GM18511 (cell line): ENCODE data around the gene BEX3.
"Not testable (repeated sequence)": the region's sequence is repeated elsewhere in the genome, so short reads cannot be mapped to it uniquely, and the experiment has no call there.

Experiments
- ATAC-seq: cut with Tn5 transposase; IDR thresholded peaks from one replicate; pipeline ENCODE4 v1.9.1; 2021; ENCODE audit warnings: mild to moderate bottlenecking, moderate library complexity; ENCODE audit not compliant: unreplicated experiment

BEX3 gene

DNA sequence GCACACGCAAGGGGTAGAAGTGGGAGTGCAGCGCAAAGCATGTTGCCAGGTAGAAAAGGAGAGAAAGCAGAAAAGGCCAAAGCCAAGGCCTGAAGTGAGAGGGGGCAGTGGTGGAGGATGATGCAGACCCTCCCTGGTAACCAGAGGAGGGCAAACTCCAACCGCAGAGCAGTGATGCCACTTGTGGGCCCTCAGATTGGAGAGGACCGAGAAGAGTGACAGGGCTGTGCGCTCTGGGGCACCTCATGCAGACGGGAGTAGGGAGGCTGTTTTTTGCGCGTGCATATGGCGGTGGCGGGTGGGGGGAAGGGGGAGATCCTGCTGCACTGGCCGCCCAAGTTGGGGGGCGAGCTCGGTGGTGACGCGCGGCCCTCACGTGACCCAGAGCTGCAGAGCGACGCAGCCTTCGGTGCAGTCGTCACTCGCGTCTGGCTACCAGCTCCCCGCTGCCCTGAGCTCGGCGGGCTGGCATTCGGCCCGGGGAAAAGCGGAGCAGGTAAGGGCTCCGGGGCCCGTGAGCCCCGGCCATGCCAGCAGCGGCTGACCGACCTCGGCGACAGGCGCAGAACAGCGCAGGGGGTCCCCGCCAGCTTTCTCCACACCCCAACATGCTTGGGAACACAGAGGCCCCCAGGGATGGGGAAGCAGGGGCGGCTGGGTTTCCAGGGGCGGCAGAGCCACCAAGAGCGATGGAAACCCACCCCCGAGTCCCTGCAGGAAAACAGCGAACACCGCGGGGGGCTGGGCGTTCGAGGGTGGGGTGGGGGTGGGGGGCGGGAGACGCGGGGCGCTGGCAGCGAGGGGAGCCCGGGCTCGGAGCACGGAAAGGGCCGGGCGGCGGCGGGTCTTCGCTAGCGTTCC, at the start of gene BEX3:
BEX3 (plus strand) TSS at position 421 of the 861 bp plus-strand sequence. CDS start 984 bp downstream, outside the sequence.
- no peak for ATAC-seq

GRCh38 chrX:103329991-103330390, 46.3 kb upstream of the BEX3 start, which contains the start of gene TCEAL7:
Gene TCEAL7 (plus strand): TSS chrX:103330239. CDS start chrX:103331404, 1,165 bp downstream.
- ATAC-seq, result no peak

DNA sequence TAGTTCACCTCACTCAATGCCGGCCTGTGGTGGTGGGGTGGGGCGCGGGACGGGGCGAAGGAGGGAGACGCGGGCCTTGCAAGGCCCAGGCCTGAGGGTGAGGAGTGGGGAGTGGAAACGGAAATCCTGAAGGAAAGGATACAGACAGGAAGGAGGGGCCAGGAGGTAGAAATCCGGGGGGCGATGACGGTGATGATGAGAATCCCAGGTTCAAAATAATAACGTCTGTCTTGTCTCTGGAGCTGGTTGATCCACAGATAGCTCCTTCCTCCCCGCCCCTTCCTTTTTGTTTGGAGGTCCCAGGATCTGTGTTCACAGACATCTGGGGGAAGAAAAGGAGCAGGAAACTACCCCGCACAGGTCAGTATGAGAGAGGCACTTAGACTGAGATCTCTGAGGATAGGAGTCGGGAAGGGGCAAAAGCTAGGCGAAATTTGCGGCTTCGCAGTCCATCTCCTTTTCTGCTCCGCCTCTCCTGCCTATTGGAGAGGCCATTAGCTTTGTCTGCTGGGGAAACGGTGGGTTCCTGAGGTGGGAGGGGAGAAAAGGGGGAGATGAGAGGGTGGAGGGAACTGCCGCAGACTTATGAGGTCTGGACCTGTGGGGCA, 45.6 kb upstream of the BEX3 start:
- no peak for ATAC-seq

DNA sequence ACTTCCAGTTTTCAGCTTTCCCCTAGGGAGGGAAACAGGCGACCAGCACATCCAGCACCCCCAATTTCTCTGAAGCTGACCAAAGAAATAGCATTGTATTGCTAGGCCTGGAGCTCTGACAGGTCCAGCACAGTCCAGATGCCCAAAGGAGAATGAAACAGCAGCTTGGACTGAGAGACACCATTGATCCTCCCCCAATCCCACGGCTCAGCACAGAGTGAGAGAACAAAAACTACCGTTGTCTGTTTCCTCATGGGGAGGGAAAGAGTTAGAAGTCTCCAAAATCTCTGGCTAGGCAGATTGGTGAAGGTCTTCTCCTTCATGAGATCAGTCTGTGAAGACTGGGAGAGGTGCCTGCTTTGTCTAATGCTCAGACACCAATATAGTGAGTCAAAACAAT, 37.7 kb upstream of the BEX3 start:
- no peak for ATAC-seq

DNA sequence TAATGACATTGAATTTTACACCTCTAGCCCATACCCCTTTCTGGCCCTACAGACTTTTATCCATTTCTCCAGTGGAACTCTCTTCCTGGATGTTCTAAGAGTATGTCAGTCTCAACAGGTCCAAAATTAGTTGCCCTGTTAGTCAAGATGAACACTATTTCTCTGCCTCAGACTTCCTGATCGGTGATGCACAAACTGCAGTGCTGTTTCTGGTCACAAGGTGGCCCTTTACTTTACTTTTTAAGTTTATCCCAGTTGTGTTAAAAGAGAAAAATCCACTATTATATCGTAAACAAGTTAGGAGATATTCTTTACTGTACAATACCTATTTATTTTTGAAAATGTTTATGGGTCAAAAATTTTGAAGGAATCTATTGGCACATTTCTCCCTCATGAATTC, 33.2 kb upstream of the BEX3 start:
- ATAC-seq, result peak; percentile 68

- no peak for ATAC-seq
Measured at GRCh38 chrX:103344606-103345005, 31.7 kb upstream of the BEX3 start.

- ATAC-seq, result no peak
Measured at GRCh38 chrX:103347682-103348397, 28.5 kb upstream of the BEX3 start.

- no peak for ATAC-seq
Measured at GRCh38 chrX:103356130-103356798, 20.1 kb upstream of the BEX3 start, which contains the start of gene TCEAL9. Gene TCEAL9 (plus strand): TSS chrX:103356506. CDS start chrX:103357685, 1,179 bp downstream.

GRCh38 chrX:103356858-103357257, 19.5 kb upstream of the BEX3 start:
- no peak for ATAC-seq

- no peak for ATAC-seq
Measured at GRCh38 chrX:103357871-103358270, 18.5 kb upstream of the BEX3 start.

GRCh38 chrX:103359605-103360004, 16.7 kb upstream of the BEX3 start:
- not testable (repeated sequence) for ATAC-seq

DNA sequence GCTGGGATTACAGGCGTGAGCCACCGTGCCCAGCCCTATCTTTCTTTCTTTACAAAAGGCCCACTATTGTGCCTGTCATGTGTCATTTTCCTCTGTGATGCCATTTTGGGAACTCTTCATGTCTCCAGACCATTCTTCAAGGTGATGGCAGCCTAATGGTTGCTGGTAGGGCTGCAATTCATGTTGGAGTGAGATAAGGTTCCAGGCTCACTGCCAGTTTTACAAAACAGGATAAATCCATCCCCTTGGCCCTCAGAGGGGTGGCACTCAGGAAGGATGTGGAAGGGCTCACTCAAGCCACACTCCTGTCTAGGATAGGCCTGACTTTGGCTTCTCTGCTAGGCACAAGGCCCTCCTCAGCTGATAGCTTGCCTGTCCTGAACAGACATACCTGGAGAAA, 16.2 kb upstream of the BEX3 start:
- no peak for ATAC-seq

DNA sequence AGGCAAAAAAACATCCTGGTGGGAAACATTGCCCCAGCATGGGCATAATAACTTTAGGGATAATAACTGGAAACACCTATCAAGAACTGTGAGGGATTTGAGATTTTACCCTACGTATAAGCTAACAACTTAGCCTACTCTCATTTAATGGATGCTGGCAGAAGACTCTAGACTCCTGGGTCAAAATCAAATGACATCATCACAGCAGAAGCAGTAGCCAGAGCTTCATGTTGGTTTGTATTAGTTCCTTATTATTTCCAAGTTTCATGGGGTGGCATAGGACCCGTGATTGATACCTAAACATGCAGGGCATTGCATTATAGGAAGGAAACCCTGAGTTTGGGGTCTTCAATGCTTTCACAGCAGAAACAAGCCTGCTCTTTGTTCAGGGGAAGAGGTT, 15.4 kb upstream of the BEX3 start:
- ATAC-seq, result no peak

DNA sequence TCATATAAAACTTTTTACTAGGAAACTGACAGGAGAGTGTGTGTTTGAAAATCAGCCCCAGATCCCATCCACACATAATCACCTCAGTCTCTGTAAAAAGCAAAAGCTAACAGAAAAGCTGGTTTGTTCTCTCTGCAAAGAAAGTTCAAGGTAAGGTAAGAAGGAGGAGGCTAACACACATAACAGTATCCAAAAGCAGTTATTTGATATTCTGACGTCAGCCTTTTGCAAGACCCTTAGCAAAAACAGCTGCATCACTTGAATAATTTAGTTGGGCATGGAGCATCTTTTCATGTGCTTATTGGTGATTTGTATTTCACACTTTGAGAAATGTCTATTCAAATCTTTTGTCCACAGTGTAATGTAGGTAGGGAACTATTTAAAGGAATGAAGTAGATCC, 14.5 kb upstream of the BEX3 start:
- no peak for ATAC-seq

DNA sequence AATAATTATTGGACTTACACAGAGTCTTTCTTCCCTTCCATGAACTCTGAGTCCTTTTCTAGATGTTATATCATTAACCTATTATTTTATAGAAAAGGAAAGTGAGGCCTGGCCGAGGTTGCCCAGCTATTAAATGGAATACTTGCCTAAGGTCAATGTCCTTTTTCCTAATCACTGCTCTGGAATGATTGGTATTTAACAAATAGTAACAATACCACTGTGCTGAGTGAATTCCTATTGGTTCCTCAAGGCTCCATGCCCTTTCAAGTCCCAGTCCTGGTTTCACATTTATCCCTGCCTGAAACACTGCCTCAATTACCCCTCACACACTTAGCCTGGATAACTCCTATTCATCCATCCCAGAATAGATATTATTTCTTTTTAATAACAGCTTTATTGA, 13.9 kb upstream of the BEX3 start:
- no peak for ATAC-seq

- no peak for ATAC-seq
Measured at GRCh38 chrX:103363046-103363445, 13.3 kb upstream of the BEX3 start.

- ATAC-seq, result no peak
Measured at GRCh38 chrX:103367502-103367901, 8.8 kb upstream of the BEX3 start.

- no peak for ATAC-seq
Measured at GRCh38 chrX:103369479-103369878, 6.9 kb upstream of the BEX3 start.

GRCh38 chrX:103372886-103373285, 3.5 kb upstream of the BEX3 start:
- ATAC-seq, result no peak

DNA sequence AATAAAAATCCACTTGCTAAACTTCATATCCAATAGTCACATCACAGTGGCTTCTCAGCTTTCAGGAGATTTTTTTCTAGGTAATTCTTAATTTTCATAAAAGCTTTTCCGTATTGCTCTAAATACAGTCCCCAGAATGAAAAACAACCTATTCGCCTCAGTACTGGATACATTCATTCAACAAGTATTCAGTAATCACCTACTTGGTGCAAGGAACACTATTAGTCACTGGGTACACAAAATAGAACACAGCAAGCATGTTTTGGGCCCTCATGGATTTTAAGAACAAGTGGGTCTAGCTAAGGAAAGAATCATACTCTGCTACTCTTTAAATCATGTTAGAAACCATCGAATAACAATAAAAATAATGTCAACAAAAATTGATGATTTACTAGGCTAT, 2.8 kb upstream of the BEX3 start:
- ATAC-seq, result no peak

DNA sequence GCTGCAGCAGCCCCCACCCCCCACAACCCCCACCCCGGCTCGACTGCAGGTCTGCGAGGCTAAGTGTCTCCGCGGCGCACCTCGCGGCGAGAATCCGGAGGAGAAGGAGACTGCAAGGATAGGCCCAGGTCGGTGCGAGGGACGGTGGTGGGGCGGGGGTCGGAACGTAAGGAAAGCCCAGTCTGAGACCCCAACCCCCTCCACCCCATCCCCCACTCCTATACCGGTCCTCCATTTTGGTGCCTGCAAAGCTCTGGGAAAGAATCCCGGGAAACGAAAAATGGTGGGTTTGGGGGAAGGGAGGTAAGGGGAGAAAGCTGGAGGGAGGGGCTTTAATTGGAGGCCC, 614 bp downstream of the BEX3 start:
- ATAC-seq, result no peak
